Mucosa of stomach (tissue), 1 donor: Measurements from ENCODE around the gene LRP1B.

Experiments used
- H3K27me3 ChIP-seq: one replicate; pipeline ENCODE4 v1.7.0; 2013; ENCODE audit warnings: mild to moderate bottlenecking, low read length; ENCODE audit not compliant: control insufficient read depth, insufficient read depth
- H3K36me3 ChIP-seq: one replicate; pipeline ENCODE4 v1.7.0; 2013; ENCODE audit warnings: low read length; ENCODE audit not compliant: control insufficient read depth, insufficient read depth
- H3K4me1 ChIP-seq: one replicate; pipeline ENCODE4 v1.7.0; 2013; ENCODE audit warnings: mild to moderate bottlenecking, low read length; ENCODE audit not compliant: control insufficient read depth, insufficient read depth
- H3K4me3 ChIP-seq: one replicate; pipeline ENCODE4 v1.7.0; 2013; ENCODE audit warnings: low read length
- H3K9ac ChIP-seq: one replicate; pipeline ENCODE4 v1.7.0; 2013; ENCODE audit warnings: mild to moderate bottlenecking, low read length, moderate library complexity
- H3K9me3 ChIP-seq: one replicate; pipeline ENCODE4 v1.7.0; 2013; ENCODE audit warnings: mild to moderate bottlenecking, low read length, moderate library complexity; ENCODE audit not compliant: control insufficient read depth
- donor health status: Pancreatic carcinoma.

LRP1B gene

GRCh38 chr2:141035846-141036420, 1094.9 kb downstream of the LRP1B start:
- Histone ChIP-seq H3K9ac (no peak overlapping the region), H3K4me1 (no peaks in the 10 kb centered on the region), H3K4me3 (no peak overlapping the region), H3K27me3 (no peaks in the 10 kb centered on the region), H3K9me3 (no peaks in the 10 kb centered on the region), H3K36me3 (no peaks in the 10 kb centered on the region)

- no peak overlapping the region for H3K9ac ChIP-seq
- no peak overlapping the region for H3K4me3 ChIP-seq
- no peaks in the 10 kb centered on the region for H3K27me3 ChIP-seq
- no peaks in the 10 kb centered on the region for H3K36me3 ChIP-seq
- no peaks in the 10 kb centered on the region for H3K4me1 ChIP-seq
- H3K9me3 ChIP-seq: no peaks in the 10 kb centered on the region
These were observed 1101.3 kb downstream of the LRP1B start for GRCh38 chr2:141029428-141030078.

- Histone ChIP-seq H3K27me3 (no peaks in the 10 kb centered on the region), H3K36me3 (no peaks in the 10 kb centered on the region), H3K9ac (no peak overlapping the region), H3K4me3 (no peak overlapping the region), H3K9me3 (no peaks in the 10 kb centered on the region), H3K4me1 (no peaks in the 10 kb centered on the region)
These were observed 1103.6 kb downstream of the LRP1B start for GRCh38 chr2:141027221-141027620.

GRCh38 chr2:141021611-141022010, 1109.2 kb downstream of the LRP1B start:
- H3K9me3 ChIP-seq: no peaks in the 10 kb centered on the region
- no peak overlapping the region for H3K9ac ChIP-seq
- no peaks in the 10 kb centered on the region for H3K27me3 ChIP-seq
- no peaks in the 10 kb centered on the region for H3K36me3 ChIP-seq
- no peaks in the 10 kb centered on the region for H3K4me1 ChIP-seq
- H3K4me3 ChIP-seq: no peak overlapping the region

GRCh38 chr2:141021109-141021508, 1109.7 kb downstream of the LRP1B start:
- no peaks in the 10 kb centered on the region for H3K9me3 ChIP-seq
- no peaks in the 10 kb centered on the region for H3K36me3 ChIP-seq
- H3K4me3 ChIP-seq: no peak overlapping the region
- H3K9ac ChIP-seq: no peak overlapping the region
- no peaks in the 10 kb centered on the region for H3K27me3 ChIP-seq
- no peaks in the 10 kb centered on the region for H3K4me1 ChIP-seq

- H3K4me3 ChIP-seq: no peak overlapping the region
- H3K9me3 ChIP-seq: no peaks in the 10 kb centered on the region
- no peaks in the 10 kb centered on the region for H3K36me3 ChIP-seq
- no peaks in the 10 kb centered on the region for H3K4me1 ChIP-seq
- no peak overlapping the region for H3K9ac ChIP-seq
- no peaks in the 10 kb centered on the region for H3K27me3 ChIP-seq
These were observed 1110.5 kb downstream of the LRP1B start for GRCh38 chr2:141020346-141020745.

DNA sequence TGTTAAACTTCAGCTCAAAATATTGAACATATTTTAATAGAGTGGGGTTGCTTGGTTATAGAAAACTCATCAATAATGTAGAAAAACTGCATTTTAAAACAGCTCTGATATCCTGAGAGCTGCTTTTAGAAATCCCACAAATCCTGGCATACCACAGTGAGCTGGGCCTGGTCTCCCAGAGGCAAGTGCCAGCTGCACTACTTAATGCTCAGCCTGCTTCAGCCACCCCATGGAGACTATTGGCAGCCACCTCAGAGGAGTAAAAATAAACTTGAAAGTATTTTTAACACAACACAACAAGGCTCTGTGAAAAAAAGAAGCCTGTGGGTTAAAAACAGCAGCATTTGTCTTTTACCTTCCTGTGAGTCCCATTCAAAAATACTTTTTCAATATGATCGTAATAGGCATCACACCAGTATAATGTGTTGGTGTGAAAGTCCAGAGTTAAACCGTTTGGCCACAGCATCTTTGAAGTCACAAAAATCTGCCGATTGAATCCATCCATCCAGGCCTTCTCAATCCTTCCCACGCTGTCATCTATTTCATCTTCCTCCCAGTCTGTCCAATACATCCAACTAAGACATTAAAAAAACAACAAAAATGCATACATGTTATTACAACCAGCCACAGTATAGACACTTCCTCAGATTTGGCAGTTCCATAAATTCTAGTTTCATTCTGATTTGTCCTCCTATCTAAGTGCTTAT, 1115.3 kb downstream of the LRP1B start:
- Histone ChIP-seq H3K4me3 (no peak overlapping the region), H3K4me1 (no peaks in the 10 kb centered on the region), H3K9me3 (no peaks in the 10 kb centered on the region), H3K9ac (no peak overlapping the region), H3K36me3 (no peaks in the 10 kb centered on the region), H3K27me3 (no peaks in the 10 kb centered on the region)

- H3K36me3 ChIP-seq: no peaks in the 10 kb centered on the region
- H3K4me1 ChIP-seq: no peaks in the 10 kb centered on the region
- H3K9ac ChIP-seq: no peak overlapping the region
- no peaks in the 10 kb centered on the region for H3K9me3 ChIP-seq
- no peaks in the 10 kb centered on the region for H3K27me3 ChIP-seq
- H3K4me3 ChIP-seq: no peak overlapping the region
These were observed 1126.7 kb downstream of the LRP1B start for GRCh38 chr2:141003967-141004657.

GRCh38 chr2:141001750-141002149, 1129.1 kb downstream of the LRP1B start:
- no peak overlapping the region for H3K9ac ChIP-seq
- H3K4me1 ChIP-seq: no peaks in the 10 kb centered on the region
- H3K27me3 ChIP-seq: no peaks in the 10 kb centered on the region
- H3K36me3 ChIP-seq: no peaks in the 10 kb centered on the region
- H3K9me3 ChIP-seq: no peaks in the 10 kb centered on the region
- no peak overlapping the region for H3K4me3 ChIP-seq

GRCh38 chr2:140998577-140998976, 1132.2 kb downstream of the LRP1B start:
- Histone ChIP-seq H3K9ac (no peak overlapping the region), H3K4me1 (no peaks in the 10 kb centered on the region), H3K27me3 (no peaks in the 10 kb centered on the region), H3K9me3 (no peaks in the 10 kb centered on the region), H3K4me3 (no peak overlapping the region), H3K36me3 (no peaks in the 10 kb centered on the region)

GRCh38 chr2:140998017-140998416, 1132.8 kb downstream of the LRP1B start:
- Histone ChIP-seq H3K4me1 (no peaks in the 10 kb centered on the region), H3K36me3 (no peaks in the 10 kb centered on the region), H3K9me3 (no peaks in the 10 kb centered on the region), H3K9ac (no peak overlapping the region), H3K27me3 (no peaks in the 10 kb centered on the region), H3K4me3 (no peak overlapping the region)

DNA sequence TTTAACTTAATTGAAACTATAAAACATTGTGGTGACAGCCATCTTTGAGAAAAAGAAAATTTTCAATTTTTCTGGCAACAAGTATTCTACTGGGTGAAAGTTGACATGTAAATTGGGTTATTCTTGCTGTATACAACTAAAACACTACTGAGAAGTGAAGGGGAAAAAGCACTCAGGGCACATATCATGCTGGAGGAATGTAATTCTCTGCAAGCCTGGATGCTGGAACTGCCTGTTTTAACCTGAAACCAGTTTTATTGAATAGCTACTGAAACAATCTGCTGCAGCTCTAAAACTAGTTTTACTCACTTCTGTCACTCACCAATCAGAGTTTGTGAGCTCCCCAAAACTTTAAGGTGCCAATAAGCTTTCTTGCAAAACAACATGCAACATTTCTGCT, 1136.0 kb downstream of the LRP1B start:
- Histone ChIP-seq H3K36me3 (no peaks in the 10 kb centered on the region), H3K9me3 (no peaks in the 10 kb centered on the region), H3K4me3 (no peak overlapping the region), H3K4me1 (no peaks in the 10 kb centered on the region), H3K9ac (no peak overlapping the region), H3K27me3 (no peaks in the 10 kb centered on the region)
